Activated CD4-positive, CD25-positive, alpha-beta regulatory T cell treated with anti-CD3 and anti-CD28 coated beads, Interleukin-2, amount 50 U/mL, for 24 hours (primary cell): ENCODE data around the gene KIF5C.
A peak's percentile ranks its signal among the peaks of the same experiment; 100 is the strongest.

Experiments
- ATAC-seq, 2 donors: fragments of 150-1000 bp; cut with Tn5 transposase; one replicate each; pipeline ENCODE4 v1.10.0; 2021; ENCODE audit warnings: mild to moderate bottlenecking in 1 of 2, moderate library complexity in 1 of 2

The KIF5C gene

GRCh38 chr2:148926981-148927401 is 52.0 kb downstream of the KIF5C start:
- ATAC-seq: peak; percentile 62 to 67

- ATAC-seq: no peak
Measured at GRCh38 chr2:148928395-148928794, 53.4 kb downstream of the KIF5C start.

GRCh38 chr2:148930046-148930775 is 55.2 kb downstream of the KIF5C start:
- ATAC-seq: no peak

GRCh38 chr2:148932536-148932935 is 57.5 kb downstream of the KIF5C start:
- no peak for ATAC-seq

- ATAC-seq: no peak
Measured at GRCh38 chr2:148933456-148933855, 58.4 kb downstream of the KIF5C start.

- ATAC-seq: no peak
Measured at GRCh38 chr2:148935791-148936190, 60.8 kb downstream of the KIF5C start.

- ATAC-seq: no peak
Measured at GRCh38 chr2:148936857-148937450, 61.9 kb downstream of the KIF5C start.

- no peak for ATAC-seq
Measured at GRCh38 chr2:148939271-148939670, 64.2 kb downstream of the KIF5C start.

GRCh38 chr2:148943097-148943496 is 68.1 kb downstream of the KIF5C start:
- ATAC-seq: no peak

GRCh38 chr2:148944536-148944935 is 69.5 kb downstream of the KIF5C start:
- ATAC-seq: no peak

GRCh38 chr2:148947299-148947698 is 72.3 kb downstream of the KIF5C start:
- ATAC-seq: no peak

GRCh38 chr2:148948868-148949267 is 73.8 kb downstream of the KIF5C start:
- no peak for ATAC-seq

- ATAC-seq: no peak
Measured at GRCh38 chr2:148949348-148949747, 74.3 kb downstream of the KIF5C start.

GRCh38 chr2:148952621-148953020 is 77.6 kb downstream of the KIF5C start:
- ATAC-seq: no peak

- ATAC-seq: no peak
Measured at GRCh38 chr2:148953426-148953825, 78.4 kb downstream of the KIF5C start.

- no peak for ATAC-seq
Measured at GRCh38 chr2:148954536-148954935, 79.5 kb downstream of the KIF5C start.

- no peak for ATAC-seq
Measured at GRCh38 chr2:148955798-148956197, 80.8 kb downstream of the KIF5C start.

GRCh38 chr2:148957023-148957422 is 82.0 kb downstream of the KIF5C start:
- ATAC-seq: no peak

GRCh38 chr2:148959745-148960144 is 84.7 kb downstream of the KIF5C start:
- ATAC-seq: no peak

GRCh38 chr2:148960483-148960882 is 85.5 kb downstream of the KIF5C start:
- ATAC-seq: no peak

GRCh38 chr2:148963461-148963860 is 88.4 kb downstream of the KIF5C start:
- ATAC-seq: no peak

GRCh38 chr2:148965623-148966437 is 90.8 kb downstream of the KIF5C start:
- ATAC-seq: no peak

GRCh38 chr2:148966438-148966758 is 91.4 kb downstream of the KIF5C start:
- ATAC-seq: no peak

- no peak for ATAC-seq
Measured at GRCh38 chr2:148967056-148967455, 92.0 kb downstream of the KIF5C start.
